IPS DF 4.7 (cell line): ENCODE results near the gene NUP133.
"Not testable (repeated sequence)": the region's sequence is repeated elsewhere in the genome, so short reads cannot be mapped to it uniquely, and the experiment has no call there.

Experiments used
- DNase-seq: peaks from one replicate; pipeline ENCODE4 v3.0.0-alpha.2; 2013; ENCODE audit warnings: low spot score; ENCODE audit errors: extremely low read depth

The NUP133 gene

DNA sequence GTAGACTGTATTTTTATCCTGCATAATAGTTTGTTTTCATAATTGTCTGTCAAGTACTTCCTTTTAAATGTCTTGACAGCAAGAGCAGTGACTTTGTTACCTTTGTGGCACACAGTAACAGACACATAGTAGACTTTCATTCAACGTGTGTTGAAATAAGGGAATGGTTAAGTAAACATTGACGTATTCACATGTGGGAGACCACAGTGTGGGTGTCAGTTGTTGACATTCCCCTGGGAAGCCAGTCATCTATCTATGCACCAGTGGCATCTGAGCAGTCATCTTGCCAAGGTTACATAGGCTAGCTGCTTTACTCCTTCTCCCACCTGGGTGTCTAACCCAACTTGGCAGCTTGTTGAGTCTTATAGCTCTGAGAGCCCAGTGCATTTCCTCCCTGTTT, 1.4 kb upstream of the NUP133 start:
- no peak for DNase-seq

DNA sequence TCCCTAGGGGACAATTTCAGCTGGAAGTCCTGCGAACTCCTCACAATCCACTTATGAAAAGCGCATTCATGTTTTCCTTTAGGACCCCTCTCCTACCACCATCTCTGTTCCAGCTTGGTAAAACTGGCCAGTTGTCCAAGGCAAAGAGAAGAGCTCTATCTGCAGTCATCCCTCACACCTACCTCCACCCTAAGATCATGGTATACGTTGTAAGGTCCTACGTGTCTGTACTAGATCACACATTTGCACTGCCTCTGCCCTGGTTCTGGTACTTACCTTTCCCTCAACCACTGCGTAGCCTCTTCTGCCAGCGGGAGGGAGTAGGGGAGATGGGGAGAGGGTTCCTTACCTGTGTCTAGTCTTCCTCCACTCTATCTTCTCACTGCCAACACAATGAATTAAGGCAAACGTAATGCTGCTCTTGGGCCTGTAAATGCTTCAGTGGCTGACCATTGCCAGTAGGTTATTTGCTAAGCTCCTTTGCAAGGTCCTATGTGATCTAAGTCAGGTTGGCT, 739 bp upstream of the NUP133 start:
- DNase-seq: no peak

DNA sequence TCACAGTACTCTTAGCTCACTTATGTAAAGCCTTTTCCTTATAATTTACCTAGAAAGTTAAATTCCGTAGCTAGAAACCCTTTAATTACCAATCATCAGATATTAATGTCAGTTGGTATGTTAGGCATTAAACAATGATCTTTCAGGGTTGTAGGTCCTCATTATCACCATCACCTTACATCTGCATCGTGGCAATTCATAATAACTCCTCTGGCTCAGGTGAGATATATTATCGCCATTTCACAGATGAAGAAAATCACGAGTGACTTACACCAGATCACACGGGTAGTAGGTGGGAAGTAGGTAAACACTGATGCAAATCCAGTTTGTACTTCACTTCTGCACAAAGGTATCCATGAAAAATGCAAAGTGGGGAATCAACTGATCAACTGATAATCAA, 639 bp downstream of the NUP133 start:
- DNase-seq: no peak

DNA sequence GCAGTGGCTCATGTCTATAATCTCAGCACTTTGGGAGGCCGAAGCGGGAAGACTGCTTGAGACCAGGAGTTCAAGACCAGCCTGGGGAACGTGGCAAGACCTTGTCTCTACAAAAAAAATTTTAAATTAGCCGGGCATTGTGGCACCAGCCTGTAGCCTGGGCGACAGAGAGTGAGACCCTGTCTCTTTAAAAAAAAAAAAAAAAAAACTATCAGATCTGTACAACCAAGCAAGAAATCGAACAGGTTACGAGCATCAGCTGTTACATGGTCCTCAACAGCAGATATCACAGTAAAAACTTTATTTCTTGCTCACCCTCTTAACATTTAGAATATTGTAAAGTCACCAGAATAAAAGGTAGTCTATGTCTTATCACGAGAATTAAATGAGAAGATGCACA, 1.5 kb downstream of the NUP133 start:
- DNase-seq: no peak

DNA sequence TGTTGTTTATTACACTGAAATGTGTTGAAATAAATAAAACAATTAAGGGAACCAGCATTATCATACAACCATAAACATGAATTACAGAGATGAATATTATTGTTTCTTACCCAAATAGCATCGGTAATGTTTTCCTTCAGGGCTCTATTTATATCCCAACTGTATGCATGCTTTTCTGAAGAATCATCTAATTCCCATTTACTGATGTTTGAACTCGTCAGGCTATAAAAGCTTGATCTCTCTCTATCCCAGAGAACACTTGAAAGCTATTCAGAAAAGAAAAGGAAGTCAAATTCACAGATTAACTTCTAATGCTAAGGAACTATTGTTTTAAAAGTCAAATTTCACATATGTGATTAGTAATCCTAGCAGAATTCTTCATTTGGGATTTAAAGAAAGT, 12.4 kb downstream of the NUP133 start:
- DNase-seq: no peak

DNA sequence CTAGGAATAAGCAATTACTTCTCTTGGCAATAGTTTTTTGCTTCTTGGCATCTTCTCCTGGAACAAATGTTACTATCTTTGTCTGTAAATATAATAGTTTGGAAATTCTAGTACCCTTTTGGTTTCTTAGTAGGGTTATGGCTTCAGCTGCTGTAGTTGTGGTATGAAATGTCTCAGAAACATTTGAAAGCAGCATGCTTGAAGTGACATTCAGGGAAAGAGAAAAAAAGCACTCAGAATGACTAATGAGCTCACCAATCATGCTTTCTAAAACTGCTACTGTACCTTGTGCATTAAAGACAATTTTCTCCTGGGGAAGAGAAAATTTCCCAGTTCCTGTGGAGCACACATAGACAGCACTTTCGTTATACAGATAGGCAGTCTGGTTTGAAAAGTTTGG, 21.0 kb downstream of the NUP133 start:
- DNase-seq: no peak

DNA sequence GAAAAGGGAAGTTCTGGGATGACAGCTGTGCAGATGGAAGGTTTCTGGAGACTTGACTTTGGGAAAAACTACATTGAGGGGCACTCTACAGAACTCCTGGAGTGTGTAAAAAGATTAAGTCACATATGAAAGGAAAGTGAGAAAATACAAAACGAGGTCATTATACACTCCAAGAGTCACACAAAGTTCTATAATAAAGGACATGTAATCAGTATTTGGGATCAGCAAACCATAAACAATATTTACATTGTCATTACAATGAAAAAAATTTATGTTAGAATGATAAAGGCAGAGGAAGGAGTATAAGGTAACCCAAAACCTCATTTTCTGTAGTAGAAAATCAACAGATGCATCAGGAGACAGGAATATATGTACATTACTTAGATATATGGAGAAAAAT, 22.8 kb downstream of the NUP133 start:
- DNase-seq: no peak

DNA sequence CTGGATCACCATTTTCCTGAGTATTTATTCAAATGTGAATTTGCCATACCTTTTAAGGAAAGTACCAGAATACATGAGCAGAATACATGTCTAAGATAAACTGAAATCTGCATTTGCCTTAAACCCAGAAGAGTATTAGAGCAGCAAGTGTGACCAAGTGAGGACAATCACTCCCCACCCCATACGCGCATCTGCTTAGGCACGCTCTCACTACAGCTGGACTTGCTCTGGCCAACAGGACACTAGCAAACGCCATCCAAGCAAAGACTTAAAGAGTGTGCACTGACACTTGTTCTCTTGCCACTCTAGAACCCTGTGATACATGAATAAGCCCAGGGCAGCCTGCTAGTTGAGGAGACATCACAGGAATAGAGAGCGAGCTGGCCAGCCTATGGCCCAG, 25.6 kb downstream of the NUP133 start:
- no peak for DNase-seq

DNA sequence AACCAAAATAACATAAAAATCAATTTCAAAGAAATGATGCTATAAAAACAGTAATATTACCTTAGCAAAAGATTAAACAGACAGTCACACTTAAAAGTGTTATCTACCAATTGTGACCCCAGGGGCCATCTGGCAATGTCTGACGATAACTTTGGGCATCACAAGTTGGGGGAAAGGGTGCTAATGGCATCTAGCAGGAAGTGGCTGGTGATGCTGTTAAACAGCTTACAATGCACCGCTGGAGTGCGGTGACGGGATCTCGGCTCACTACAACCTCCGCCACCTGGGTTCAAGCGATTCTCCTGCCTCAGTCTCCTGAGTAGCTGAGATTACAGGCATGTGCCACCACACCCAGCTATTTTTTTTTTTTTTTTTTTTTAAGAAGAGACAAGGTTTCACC, 27.6 kb downstream of the NUP133 start:
- no peak for DNase-seq

DNA sequence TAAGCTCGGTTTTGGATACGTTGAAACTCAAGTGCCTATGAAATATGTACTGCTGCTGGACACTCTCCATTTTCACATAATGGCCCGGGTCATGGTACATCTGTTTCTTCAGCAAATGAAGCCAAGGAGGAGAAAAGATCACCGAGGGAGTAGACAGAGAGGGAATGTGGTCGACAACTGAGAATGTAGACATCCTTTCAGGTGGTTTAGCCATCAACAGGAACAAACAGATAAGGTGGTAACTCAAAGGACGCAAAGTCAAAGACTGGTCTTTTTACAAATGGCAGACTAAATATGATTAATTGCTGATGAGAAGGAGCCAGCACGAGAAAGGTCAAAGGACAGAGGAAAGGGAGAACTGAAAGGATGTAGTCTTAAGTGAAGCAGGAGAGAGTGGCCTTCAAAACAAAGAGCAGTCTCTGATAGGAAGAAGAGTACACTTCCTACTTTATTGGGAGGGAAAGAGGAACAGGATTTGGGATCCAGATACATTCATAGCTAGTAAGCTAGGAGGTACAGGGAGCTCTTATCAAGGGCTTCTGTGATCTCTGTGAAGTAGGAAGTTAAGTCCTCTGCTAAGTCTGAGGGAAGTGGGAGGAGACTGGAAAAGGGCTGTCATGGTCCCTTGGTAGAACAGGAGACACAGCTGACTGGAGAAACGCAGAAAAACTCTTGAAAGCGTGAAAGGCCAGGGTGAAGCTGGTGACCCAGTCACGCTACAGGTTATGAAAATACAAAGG, 28.3 kb downstream of the NUP133 start:
- no peak for DNase-seq

DNA sequence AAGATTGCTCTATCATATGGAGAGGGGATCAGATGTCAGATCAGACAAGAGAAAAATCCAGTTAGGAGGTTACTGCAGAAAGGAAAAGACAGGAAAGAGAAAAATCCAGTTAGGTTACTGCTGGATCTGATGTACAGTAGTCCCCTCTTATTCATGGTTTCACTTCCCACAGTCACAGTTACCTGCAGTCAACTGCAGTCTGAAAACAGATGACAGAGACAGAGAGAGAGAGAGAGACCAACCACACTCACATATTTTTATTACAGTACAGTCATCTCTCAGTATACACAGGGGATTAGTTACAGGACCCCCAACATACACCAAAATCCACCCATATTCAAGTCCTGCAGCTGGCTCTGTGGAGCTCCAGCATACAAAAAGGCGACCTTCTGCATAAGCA, 29.3 kb downstream of the NUP133 start:
- no peak for DNase-seq

DNA sequence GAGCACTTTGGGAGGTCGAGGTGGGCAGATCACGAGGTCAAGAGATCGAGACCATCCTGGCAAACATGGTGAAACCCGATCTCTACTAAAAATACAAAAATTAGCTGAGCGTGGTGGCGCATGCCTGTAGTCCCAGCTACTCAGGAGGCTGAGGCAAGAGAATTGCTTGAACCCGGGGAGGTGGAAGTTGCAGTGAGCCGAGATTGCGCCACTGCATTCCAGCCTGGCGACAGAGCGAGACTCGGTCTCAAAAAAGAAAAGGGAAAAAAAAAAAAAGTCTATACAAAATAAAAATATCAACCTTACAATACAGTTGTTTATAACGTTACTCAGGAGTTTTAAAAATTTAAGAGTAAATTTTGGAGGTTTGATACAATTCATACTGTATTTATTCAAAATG, 32.3 kb downstream of the NUP133 start:
- not testable (repeated sequence) for DNase-seq

DNA sequence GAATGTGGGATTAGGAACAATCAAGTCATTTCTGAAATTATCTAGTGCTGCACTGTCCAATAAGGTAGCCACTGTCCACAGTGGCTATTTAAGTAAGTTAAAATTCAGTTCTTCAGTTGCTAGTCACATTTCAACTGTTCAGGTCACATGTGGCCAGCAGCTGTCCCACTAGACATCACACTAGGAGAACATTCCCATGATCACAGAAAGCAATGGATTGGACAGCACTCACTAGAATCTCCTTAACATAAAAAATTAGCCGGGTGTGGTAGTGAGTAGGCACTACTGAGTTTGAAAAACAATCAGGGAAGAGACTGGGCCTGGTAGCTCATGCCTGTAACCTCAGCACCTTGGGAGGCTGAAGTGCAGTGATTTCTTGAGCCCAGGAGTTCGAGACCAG, 33.6 kb downstream of the NUP133 start:
- no peak for DNase-seq

DNA sequence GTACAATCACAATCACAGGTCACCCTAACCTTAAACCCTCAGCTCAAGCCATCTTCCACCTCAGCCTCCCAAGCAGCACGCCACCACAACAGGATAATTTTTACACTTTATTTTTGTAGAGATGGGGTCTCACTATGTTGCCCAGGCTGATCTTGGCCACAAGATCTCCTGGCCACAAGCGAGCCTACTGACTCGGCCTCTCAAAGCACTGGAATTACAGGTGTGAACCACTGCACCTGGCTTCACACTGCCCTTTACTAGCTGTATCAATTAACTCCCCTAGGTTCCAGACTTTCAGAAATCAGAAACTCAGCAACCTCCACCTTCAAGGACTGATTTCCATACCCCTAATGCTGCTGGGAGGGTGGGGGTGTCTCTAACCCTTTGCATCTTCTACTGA, 37.0 kb downstream of the NUP133 start:
- DNase-seq: no peak

DNA sequence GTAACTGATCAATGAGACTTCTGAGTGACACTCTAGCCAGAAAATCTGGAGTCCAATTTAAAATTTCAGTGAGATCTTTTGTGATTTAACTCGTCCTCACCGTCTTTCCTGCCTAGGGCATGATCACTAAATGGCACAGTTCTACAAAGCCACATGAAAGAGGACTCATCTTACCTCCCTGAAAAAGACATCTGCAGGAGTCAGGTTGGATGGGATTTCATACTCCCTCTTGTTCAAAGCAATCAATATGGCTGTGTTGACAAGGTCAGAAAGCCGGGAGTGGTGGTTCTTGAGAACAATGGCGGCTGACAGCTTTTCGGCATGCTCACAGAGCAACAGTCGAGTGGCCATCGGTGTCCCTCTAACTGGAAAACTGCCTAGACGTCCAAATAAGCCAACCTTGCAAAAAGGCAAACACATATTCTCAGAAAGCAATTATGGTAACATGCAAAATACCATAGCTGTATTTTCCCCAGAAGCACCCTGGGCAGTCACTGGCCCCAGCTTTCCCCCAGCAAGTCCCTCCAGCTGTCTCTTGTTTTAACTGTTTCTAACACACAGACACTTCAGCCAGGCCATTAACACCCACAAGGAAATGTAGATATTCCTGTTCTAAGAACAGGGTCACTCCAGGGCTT, 37.6 kb downstream of the NUP133 start:
- DNase-seq: no peak

DNA sequence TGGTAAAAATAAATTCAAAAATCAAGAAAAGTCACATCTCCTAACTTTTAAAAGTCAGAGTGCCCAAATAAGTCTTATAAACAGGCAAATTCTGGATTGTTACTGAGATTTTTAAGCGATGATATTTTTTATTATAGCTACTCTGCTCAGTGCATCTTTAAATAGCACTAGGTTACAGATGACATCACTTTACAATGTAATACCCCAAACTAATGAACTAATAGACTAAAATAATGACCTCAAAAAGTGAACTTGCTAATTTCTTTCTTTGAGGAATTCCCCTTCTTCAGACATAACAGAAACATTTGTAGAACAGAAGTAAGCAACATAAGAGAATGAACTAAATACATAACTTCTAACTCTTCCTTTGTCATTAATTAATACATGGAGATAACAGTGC, 41.3 kb downstream of the NUP133 start:
- no peak for DNase-seq

DNA sequence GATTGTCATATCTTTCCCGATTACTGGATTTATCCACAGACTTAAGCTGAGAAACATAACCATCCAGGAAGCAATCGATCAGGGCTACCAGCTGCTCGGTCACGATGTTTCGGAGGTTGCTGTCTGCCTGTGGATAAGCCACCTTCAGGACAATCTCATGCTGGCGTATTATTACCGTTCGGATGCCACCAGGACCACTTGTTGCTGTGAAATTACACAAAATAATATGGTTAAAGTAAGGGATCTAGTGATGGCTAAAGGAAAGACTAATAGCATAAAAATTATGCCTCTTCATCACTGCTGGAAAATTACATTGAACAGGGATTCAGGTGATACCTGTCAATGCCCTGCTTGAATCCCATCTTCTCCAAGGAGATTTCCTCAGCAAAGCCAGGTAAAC, 43.5 kb downstream of the NUP133 start:
- no peak for DNase-seq

DNA sequence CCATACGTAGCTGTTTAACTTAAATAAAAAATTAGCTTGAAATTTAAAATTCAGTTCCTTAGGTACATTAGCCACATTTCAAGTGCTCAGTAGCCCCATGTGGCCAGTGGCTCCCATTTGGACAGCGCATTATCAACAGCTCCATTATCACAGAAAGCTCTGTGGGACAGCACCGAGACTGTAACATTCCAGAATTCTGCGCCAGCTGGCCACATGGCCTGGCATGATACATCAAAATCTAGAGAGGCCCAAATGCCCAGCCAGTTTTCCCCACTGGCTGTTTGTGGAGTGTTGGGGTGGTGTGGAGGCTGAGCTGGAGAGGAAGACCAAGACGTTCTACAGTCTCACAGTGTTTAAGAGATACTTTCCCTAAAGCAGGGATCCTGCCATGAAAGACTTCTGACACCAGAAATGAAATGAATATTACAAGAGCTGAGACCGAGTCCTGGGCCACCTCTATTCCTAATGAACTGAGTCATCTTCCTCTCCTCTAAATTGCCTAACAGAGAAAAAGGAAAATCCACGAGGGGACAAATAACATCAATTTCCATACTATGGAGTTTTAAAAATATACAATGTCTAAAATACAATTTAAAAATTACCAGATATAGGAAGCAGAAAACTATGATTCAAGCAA, 47.0 kb downstream of the NUP133 start:
- no peak for DNase-seq

DNA sequence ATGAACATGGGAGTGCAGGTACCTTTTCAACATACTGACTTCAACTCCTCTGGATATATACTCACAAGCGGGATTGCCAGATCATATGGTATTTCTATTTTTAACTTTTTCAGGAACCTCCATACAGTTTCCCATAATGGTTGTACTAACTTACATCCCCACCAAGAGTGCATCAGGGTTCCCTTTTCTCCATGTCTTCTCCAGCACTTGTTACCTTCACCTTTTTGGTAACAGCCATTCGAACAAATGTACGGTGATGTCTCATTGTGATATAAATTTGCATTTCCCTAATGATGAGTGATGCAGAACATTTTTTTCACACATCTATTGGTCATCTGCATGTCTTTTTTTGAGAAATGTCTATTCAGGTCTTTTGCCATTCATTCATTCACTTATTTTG, 48.3 kb downstream of the NUP133 start:
- DNase-seq: no peak

DNA sequence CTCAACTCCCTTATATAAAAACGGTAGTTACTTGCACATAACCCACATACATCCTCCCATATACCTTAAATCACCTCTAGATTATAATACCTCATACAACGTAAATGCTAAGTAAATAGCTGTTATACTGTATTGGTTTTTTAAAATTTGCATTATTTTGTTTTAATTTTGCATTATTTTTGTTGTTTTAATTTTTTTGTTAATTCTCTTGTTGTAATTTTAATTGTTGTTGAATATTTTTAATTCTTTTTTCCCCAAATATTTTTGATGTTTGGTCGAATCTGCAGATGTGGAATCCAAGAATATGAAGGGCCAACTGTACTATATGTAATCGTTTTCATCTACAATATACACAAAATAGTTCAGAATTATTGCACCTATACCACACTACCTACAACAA, 50.7 kb downstream of the NUP133 start:
- no peak for DNase-seq

DNA sequence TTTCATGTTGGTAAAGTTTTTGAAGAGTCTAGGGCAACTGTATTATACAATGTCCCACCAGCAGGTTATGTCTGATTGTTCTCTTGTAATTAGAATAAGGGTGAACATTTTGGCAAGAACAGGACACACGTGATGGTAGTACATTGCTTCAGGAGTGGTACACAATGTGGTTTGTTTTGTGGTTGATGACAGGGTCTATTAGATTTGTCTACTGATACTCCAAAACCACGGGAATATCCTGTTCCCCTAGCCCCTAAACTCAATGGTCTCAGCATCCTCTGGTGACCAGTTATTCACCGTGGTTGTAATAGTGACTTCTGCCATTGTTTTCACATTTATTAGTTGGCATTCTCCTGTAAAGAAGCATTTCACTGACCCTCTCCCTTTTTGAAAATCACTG, 52.1 kb downstream of the NUP133 start:
- DNase-seq: no peak

DNA sequence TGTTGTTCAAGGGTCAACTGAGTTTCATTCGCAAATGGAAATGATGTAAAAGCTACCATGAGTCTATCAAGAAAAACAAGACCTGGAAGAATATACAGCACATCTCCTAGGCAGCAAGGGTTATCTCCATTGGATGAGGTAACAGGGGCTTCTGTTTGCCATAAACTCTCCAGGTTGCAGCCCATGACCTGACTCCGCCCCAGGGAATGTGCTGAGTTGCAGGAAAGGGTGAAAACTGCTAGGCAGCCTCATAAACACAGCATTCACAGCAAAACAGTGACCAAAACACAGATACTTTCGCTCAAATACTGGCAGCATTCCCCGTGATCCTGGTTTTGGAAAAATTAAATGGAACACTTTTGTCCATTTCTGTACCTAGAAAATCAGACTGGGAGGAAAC, 54.1 kb downstream of the NUP133 start:
- no peak for DNase-seq
